ENCODE data around the gene ULK4.
"Not testable (repeated sequence)": the region's sequence is repeated elsewhere in the genome, so short reads cannot be mapped to it uniquely, and the experiment has no call there.

The ULK4 gene

GRCh38 chr3:41961751-41962679 lies at the start of gene ULK4:
TSS of gene ULK4 (minus strand) at chr3:41962103. CDS start at chr3:41954759, 7,344 bp downstream.
- DNase-seq, result peak; percentile 89 to 97

- no peak for DNase-seq
Measured at GRCh38 chr3:42010530-42010929, 48.6 kb upstream of the ULK4 start.

GRCh38 chr3:42009456-42009855 lies 47.6 kb upstream of the ULK4 start:
- no peak for DNase-seq

GRCh38 chr3:42007785-42008184 lies 45.9 kb upstream of the ULK4 start:
- DNase-seq, result no peak

DNA sequence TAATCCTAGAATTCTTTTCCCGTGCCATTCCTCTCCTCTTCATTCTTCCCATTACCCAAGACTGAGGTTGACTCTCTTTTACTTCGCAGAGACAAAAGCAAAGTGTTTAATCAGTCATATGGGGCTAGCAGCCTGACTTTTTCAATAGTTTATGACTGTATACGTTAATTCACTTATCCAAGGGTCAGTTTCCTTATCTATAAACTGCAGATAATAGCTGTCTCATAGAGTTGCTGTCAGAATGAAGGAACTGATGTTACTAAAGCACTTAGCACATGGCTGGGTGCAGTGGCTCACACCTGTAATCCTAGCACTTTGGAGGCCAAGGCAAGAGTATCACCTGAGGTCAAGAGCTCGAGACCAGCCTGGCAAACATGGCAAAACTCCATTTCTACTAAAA lies 43.5 kb upstream of the ULK4 start:
- no peak for DNase-seq

- DNase-seq, result no peak
Measured at GRCh38 chr3:42002790-42003189, 40.9 kb upstream of the ULK4 start.

- DNase-seq, result no peak
Measured at GRCh38 chr3:42001777-42002176, 39.9 kb upstream of the ULK4 start.

DNA sequence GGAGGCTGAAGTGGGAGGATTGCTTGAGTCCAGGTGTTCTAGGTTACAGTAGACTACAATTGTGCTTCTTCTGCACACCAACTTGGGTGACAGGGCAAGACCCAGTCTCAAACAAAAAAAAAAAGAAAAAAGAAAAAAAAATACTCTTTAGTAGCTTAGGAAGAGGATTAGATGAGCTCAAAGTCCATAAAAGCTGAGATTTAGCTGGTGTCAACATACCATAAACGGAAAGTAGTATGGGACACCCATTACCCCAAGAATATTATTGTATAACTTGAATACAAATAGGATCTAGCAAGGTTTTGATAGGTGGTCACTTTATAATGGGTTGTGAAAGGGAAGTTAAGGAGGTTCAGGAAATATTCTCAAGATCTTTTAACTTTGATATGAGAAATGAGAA lies 38.0 kb upstream of the ULK4 start:
- no peak for DNase-seq

DNA sequence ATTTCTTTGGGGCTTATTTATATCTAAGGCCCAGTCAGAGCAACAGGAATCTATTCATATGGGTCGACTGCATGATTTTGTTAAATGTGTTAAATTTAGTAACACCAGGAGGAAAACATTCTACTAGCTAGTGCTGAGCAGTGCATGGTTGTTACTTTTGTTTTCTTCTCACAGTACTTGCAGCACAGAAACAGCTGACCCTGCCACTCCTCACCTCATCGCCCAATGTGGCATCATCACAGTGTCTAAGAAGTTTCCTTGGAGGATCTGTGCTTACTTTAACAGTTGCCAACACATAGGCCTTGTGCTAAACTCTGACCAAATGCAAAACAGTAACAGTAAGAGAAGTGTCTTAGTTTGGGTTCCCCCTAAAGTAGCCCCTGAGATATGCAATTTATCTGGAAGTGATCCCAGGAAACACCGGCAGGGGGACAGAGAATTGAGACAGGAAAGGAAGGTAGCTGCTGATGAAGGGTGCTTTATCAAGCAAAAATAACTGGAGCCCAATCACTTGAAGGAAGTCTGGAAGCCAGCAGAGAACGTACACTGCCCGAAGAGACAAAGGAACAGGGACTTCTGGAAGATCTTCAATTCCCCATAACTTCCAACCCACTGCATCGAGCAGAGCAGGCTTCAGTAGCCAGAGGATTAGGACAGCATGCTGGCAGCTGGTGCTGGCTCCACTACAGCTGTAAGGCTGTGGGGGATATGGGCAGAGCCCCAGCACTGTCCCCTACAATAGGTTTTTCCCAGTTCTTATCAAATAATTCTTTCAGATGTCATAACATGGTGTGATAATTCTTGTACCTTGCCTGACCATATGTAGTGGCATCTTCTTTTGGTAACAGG lies 36.0 kb upstream of the ULK4 start:
- DNase-seq, result no peak

GRCh38 chr3:41991437-41991836 lies 29.5 kb upstream of the ULK4 start:
- DNase-seq, result no peak

GRCh38 chr3:41989518-41989917 lies 27.6 kb upstream of the ULK4 start:
- no peak for DNase-seq

GRCh38 chr3:41987627-41988026 lies 25.7 kb upstream of the ULK4 start:
- DNase-seq, result no peak

DNA sequence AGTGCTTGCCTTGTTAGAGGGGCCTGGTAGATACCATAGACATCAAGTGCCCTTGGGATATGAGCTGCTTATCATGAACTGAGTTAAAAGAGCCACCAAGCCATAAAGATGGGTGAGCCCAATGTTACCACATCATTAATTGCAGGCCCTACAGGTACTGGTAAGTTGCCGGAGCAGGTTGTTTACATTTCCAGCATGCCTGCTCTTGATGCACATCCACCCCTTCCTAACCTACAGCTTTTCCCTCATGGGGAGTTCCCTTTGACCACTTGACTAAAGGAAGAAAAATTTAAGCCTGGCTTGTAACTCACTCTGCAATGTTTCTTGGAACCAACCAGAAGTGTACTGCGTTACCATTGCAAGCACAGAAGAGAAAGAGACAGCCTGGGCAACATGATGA lies 24.7 kb upstream of the ULK4 start:
- DNase-seq, result no peak

DNA sequence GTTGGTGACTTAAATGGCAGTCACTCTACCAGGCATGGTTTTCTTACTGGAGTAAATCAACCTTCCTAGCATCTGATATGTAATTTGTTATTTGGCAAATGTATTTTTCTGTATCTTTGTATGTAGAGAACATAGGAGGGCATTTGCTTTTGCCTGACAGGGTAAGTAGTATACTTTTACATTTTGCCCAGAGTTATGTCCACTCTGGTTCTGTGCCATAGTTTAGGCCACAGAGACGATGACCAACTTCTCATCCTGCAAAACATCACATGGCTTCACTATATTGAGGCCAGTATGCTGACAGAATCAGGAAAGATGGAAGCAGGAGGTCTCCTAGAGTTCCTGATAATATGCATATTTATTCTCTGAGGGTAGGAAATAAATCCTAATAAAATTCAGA lies 23.1 kb upstream of the ULK4 start:
- DNase-seq, result no peak

DNA sequence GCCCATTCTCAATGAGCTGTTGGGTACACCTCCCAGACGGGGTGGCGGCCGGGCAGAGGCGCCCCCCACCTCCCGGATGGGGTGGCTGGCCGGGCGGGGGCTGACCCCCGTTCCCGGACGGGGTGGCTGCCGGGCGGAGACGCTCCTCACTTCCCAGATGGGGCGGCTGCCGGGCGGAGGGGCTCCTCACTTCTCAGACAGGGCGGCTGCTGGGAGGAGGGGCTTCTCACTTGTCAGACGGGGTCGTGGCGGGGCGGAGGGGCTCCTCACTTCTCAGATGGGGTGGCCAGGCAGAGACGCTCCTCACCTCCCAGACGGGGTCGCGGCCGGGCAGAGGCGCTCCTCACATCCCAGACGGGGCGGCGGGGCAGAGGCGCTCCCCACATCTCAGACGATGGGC lies 21.2 kb upstream of the ULK4 start:
- not testable (repeated sequence) for DNase-seq

DNA sequence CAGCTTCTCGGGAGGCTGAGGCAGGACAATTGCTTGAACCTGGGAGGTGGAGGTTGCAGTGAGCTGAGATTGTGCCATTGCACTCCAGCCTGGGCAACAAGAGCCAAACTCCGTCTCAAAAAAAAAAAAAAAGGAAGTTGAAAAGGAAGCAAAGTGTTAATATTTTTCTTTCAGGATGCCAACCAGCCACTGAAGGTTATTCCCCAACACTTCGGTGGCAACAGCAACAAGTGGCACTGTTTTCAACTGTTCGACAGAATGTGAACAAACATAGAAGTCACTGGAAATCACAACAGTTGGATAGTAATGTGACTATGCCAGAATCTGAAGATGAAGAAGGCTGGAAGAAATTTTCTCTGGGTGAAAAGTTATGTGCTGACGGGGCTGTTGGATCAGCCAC lies 15.5 kb upstream of the ULK4 start:
- not testable (repeated sequence) for DNase-seq

DNA sequence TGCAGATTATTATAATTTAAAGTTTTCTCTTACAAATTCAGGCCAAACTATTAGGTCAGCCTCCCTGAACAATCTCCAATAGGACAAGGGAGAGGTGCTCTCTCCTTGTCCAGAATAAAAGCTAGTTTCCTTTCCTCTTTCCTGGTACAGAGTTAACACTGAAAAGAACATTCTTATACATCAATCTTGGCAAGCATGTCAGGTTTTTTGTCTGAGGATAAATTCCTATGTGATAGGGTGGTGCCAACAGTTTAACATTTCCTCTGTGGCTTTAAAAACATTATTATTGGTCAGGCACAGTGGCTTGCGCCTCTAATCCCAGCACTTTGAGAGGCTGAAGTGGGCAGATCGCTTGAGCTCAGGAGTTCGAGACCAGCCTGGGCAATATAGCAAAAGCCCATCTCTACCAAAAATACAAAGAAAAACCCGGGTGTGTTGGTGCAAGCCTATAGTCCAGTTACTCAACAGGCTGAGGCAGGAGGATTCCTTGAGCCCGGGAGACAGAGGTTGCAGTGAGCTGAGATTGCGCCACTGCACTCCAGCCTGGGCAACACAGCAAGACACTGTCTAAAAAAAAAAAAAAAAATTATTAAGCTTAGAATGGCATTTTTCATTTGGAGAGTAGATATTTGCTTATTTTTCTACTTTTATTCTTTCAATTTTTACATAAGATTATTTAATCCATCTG lies 13.7 kb upstream of the ULK4 start:
- no peak for DNase-seq

DNA sequence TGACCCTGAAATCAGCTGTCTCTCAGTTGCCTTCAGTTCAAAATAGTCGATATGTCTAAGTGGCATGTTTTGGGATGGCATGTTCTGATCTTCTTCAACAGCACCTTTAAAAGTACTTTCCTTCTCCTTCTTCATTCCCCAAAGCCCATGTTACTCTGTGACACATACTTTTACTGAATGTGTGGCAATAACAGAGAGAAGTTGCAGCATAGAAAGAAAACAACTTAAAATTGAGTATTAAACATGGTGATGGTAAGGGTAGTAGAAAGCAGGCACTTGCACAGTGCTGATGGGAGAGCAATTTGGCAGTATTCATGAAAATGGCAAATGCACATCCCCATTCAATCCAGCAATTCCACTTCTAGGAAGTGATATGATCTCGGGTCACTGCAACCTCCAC lies 12.3 kb upstream of the ULK4 start:
- DNase-seq, result no peak

DNA sequence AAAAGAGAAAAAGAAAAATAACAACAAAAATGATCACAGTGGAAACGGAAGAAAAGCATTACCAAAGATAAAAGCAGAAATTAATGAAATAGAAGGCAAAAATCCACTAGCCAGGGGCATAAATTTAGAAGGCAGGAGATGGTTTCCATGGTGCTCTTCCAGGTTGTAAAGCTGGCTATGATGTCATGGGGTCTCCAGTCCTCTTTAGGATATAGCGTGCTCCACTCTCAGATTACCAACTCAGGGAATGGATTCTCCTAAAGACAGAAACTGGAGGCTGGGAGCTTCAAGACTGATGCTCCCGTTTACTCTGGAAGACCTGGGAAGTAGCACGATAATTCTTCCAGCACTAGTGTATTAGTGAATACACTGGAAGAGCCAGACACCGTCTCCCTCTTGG lies 10.9 kb upstream of the ULK4 start:
- DNase-seq, result no peak

- DNase-seq, result no peak
Measured at GRCh38 chr3:41966206-41966605, 4.3 kb upstream of the ULK4 start.

- no peak for DNase-seq
Measured at GRCh38 chr3:41963823-41964222, 1.9 kb upstream of the ULK4 start.

DNA sequence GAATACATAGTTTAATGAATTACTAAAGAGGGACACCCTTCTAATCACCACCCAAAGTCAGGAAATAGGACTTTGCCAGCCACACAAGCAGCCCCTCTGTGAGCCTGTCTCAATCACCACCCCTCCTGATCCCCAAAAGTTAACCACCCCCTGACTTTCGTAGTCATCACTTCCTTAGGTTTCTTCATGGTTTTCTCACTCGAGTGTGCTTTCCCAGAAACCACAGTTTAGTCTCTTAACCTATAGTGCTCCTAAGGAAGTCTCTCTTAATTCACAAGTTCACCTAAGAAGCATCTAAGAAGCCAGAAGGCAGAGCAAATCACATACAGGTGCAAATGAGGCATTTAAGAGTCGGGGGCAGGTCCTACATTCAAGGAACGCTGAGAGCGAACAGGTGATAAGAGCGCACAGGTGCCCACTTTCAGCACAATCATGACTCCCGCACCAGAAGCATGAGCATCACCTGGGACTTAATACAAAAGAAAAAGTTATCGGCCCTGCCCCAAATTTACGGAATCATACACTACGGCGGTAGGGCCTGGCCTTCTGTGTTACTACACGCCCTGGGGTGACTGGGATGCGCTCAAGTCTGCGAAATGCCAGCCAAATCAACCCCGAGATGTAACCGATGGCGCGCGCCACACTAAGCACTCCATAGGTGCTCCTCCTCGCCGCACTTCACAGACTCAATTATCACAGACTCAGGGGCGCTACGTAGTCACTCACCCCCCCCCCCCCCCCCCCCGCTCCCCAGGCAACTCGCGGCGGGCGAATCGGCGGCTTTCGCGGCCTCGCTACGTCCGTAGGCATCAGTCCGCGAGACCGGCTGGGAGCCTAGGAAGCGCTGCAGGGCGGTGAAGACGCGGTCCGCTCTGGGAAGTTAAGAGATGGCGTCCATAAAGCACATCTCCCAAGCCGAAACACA lies 815 bp downstream of the ULK4 start:
- DNase-seq, result peak; percentile 11 to 31
